Endothelial cell of umbilical vein (primary cell): Measurements from ENCODE around the gene IMPG1. TPM values are rescaled to one million over a fixed set of nuclear protein-coding genes. Genes with fewer than 3 reads are reported as not detected.
A peak's percentile ranks its signal among the peaks of the same experiment; 100 is the strongest.

Experiments used
- BruUV-seq: library from RNA; stranded (reverse); fragments of 400-500 nt; replicated peaks from 2 replicates; lab custom pipeline; 2021; lab: Mats Ljungman, UMichigan
- CTCF ChIA-PET: fragments of 300-600, 350-600 bp; sonication (Branson Sonifier 250); formaldehyde crosslinking; loops from one replicate; lab custom pipeline; 2021; ENCODE audit warnings: antibody characterized with exemption, inconsistent platforms; lab: Charles Lee
- POLR2A ChIA-PET: fragments of 300-600, 350-600 bp; sonication (Branson Sonifier 250); formaldehyde crosslinking; loops from one replicate; lab custom pipeline; 2021; ENCODE audit warnings: antibody characterized with exemption, inconsistent platforms; lab: Charles Lee
- DNase-seq: peaks from one replicate; pipeline ENCODE4 v3.0.0-alpha.2; 2011; ENCODE audit warnings: low read depth, low spot score
- FAIRE-seq: peaks from 2 replicates; lab custom pipeline; 2011; peaks lifted over from hg19 to GRCh38; lab: Jason Lieb, UNC
- H2AFZ ChIP-seq: 2 replicates; pipeline ENCODE4 v1.6.0; 2012; ENCODE audit warnings: low read depth, low read length, control low read depth, inconsistent platforms
- H3K27ac ChIP-seq: 2 replicates; pipeline ENCODE4 v1.5.1; 2011; ENCODE audit warnings: low read depth, mild to moderate bottlenecking, control low read depth, low read length, moderate library complexity; ENCODE audit not compliant: insufficient read depth
- H3K27me3 ChIP-seq, 2 experiments: 2 replicates each; pipeline versions ENCODE4 v1.6.0 to v1.6.1; 2011; ENCODE audit warnings: low read length in 2 of 2, mixed read lengths in 1 of 2; ENCODE audit not compliant: control insufficient read depth in 2 of 2, insufficient read depth in 2 of 2
- H3K36me3 ChIP-seq, 2 experiments: 2 replicates in 1 of 2; 3 replicates in 1 of 2; pipeline ENCODE4 v1.5.1; 2011; ENCODE audit warnings: low read length in 2 of 2, mild to moderate bottlenecking in 1 of 2, moderate library complexity in 1 of 2; ENCODE audit not compliant: control insufficient read depth in 2 of 2, insufficient read depth in 2 of 2; ENCODE audit errors: extremely low read depth in 1 of 2
- H3K4me1 ChIP-seq: 3 replicates; pipeline ENCODE4 v1.5.1; 2011; ENCODE audit warnings: mild to moderate bottlenecking, low read length; ENCODE audit not compliant: control insufficient read depth, insufficient read depth; ENCODE audit errors: extremely low read depth
- H3K4me2 ChIP-seq: 2 replicates; pipeline ENCODE4 v1.6.1; 2011; ENCODE audit warnings: low read length, control low read depth, mixed read lengths; ENCODE audit not compliant: insufficient read depth
- H3K4me3 ChIP-seq, 3 experiments: fragments of 200-600 bp in 1 of 3; sonication (generic), shearing (Covaris generic) in 1 of 3; replicated peaks in 1 of 3; 2 replicates each; pipeline ENCODE4 v1.5.1; 2011 to 2016; ENCODE audit warnings: control low read depth in 3 of 3, low read length in 3 of 3, mild to moderate bottlenecking in 2 of 3, inconsistent platforms in 1 of 3, low read depth in 1 of 3, moderate library complexity in 1 of 3; ENCODE audit not compliant: insufficient read depth in 1 of 3
- H3K79me2 ChIP-seq: 2 replicates; pipeline ENCODE4 v1.6.0; 2012; ENCODE audit warnings: low read length, inconsistent platforms; ENCODE audit not compliant: control insufficient read depth, insufficient read depth
- H3K9ac ChIP-seq: replicated peaks from 2 replicates; pipeline ENCODE3; 2011; ENCODE audit warnings: low read length, control low read depth; ENCODE audit not compliant: insufficient read depth; ENCODE audit errors: extremely low read depth
- H3K9me1 ChIP-seq: replicated peaks from 3 replicates; pipeline ENCODE4 v1.6.0; 2011; ENCODE audit warnings: mild to moderate bottlenecking, low read length; ENCODE audit not compliant: control insufficient read depth, insufficient read depth; ENCODE audit errors: extremely low read depth
- H3K9me3 ChIP-seq: replicated peaks from 2 replicates; pipeline ENCODE4 v1.5.1; 2012; ENCODE audit warnings: low read length, inconsistent platforms; ENCODE audit not compliant: control insufficient read depth, insufficient read depth
- H4K20me1 ChIP-seq: replicated peaks from 2 replicates; pipeline ENCODE3; 2011; ENCODE audit warnings: mild to moderate bottlenecking, low read length; ENCODE audit not compliant: control insufficient read depth, insufficient read depth; ENCODE audit errors: extremely low read depth
- CTCF ChIP-seq, 2 donors: IDR thresholded peaks; 1 replicate in 1 of 2; 2 replicates in 1 of 2; pipeline ENCODE4 v1.5.1; 2011; ENCODE audit warnings: low read length in 2 of 2, mild to moderate bottlenecking in 2 of 2, moderate library complexity in 2 of 2, control low read depth in 1 of 2, inconsistent platforms in 1 of 2, low read depth in 1 of 2; ENCODE audit not compliant: insufficient read depth in 1 of 2; ENCODE audit errors: extremely low read depth in 1 of 2
- EZH2 ChIP-seq: IDR thresholded peaks from 2 replicates; pipeline ENCODE4 v1.6.1; 2012; ENCODE audit warnings: borderline replicate concordance, low read depth, mild to moderate bottlenecking, moderate library complexity, low read length, inconsistent platforms; ENCODE audit not compliant: severe bottlenecking
- FOS ChIP-seq: IDR thresholded peaks from 2 replicates; pipeline ENCODE4 v1.6.1; 2011; ENCODE audit warnings: mild to moderate bottlenecking, low read length, moderate library complexity, borderline replicate concordance; ENCODE audit not compliant: insufficient read depth
- GATA2 ChIP-seq: IDR thresholded peaks from 2 replicates; pipeline ENCODE4 v1.7.0; 2011; ENCODE audit warnings: low read depth, mild to moderate bottlenecking, moderate library complexity, mixed read lengths, low read length; ENCODE audit not compliant: insufficient read length, insufficient read depth
- JUN ChIP-seq: IDR thresholded peaks from 2 replicates; pipeline ENCODE4 v1.6.1; 2011; ENCODE audit warnings: borderline replicate concordance, low read depth; ENCODE audit not compliant: insufficient read length, insufficient read depth
- MAX ChIP-seq: IDR thresholded peaks from 2 replicates; pipeline ENCODE4 v1.6.1; 2011; ENCODE audit not compliant: insufficient read depth, insufficient read length
- MYC ChIP-seq: IDR thresholded peaks from one replicate; pipeline ENCODE4 v1.6.1; 2011; ENCODE audit warnings: mild to moderate bottlenecking, low read depth, low read length
- POLR2A ChIP-seq: IDR thresholded peaks from 2 replicates; pipeline ENCODE4 v1.6.1; 2012; ENCODE audit warnings: low read depth, mild to moderate bottlenecking, control low read depth, low read length
- POLR2AphosphoS5 ChIP-seq: IDR thresholded peaks from 2 replicates; pipeline ENCODE4 v1.6.1; 2012; ENCODE audit warnings: low read depth, mild to moderate bottlenecking, control low read depth, low read length, moderate library complexity; ENCODE audit not compliant: insufficient read depth
- dilution Hi-C: fragments of 300-500 bp; cut with MboI; formaldehyde crosslinking; loops from one replicate; pipeline ENCODE4 v1.15.0; 2019; ENCODE audit warnings: low sequenced_read_pairs; ENCODE audit not compliant: extremely low pct_ligation_motif_present
- intact Hi-C: fragments of 100-400 bp; cut with micrococcal nuclease; formaldehyde crosslinking; loops from one replicate; pipeline ENCODE4 v1.10.0; 2022
- polyA plus RNA-seq, 4 experiments: library from polyadenylated mRNA; depleted of rRNA in 3 of 4; stranded (reverse) in 3 of 4; unstranded in 1 of 4; fragments of >200 nt; gene quantifications; 2 replicates each; pipeline versions ENCODE4 v1.2.1 to v1.2.3, GENCODE V29; 2011 to 2012; ENCODE audit warnings: missing spikeins in 1 of 4
- total RNA-seq: library from RNA; stranded (reverse); gene quantifications from 2 replicates; pipeline ENCODE4 v1.2.3, GENCODE V29; 2021

Gene IMPG1
- total and polyA plus RNA-seq, 2 donors (not counting 3 experiments of a cell fraction or from before 2014, with no cell fraction given) = not detected

- Histone ChIP-seq H3K4me1 (no peaks in the 10 kb centered on the region), H3K36me3 (peaks cover 4 to 7% of the 10 kb centered on the region in 2 experiments), H2AFZ (no peak overlapping the region), H3K79me2 (no peaks in the 10 kb centered on the region), H3K9me3 (no peaks in the 10 kb centered on the region), H3K9me1 (no peaks in the 10 kb centered on the region), H4K20me1 (no peaks in the 10 kb centered on the region), H3K9ac (no peak overlapping the region), H3K27me3 (no peaks in the 10 kb centered on the region), H3K27ac (no peak overlapping the region), H3K4me3 (no peak overlapping the region), H3K4me2 (no peak overlapping the region)
- no peak for TF ChIP-seq GATA2
- no peak for TF ChIP-seq FOS
- TF ChIP-seq POLR2AphosphoS5 = no peak
- TF ChIP-seq POLR2A = no peak
- TF ChIP-seq EZH2 = no peak
- TF ChIP-seq JUN = no peak
- TF ChIP-seq MYC = no peak
- DNase-seq (no peak), FAIRE-seq (no peak)
- dilution Hi-C loops = no loop called here
- ChIA-PET POLR2A (no interaction called here), CTCF (interaction anchor here (0.8 to 3.9 kb wide), 37 partner anchors 8 to 1727 kb away, joined by 3 to 87 read pairs (median 6); partner anchors contain the start of gene HTR1B)
- intact Hi-C loops = loop anchor here (5.0 kb wide), 1 partner anchor 1564 kb away; no protein-coding TSS in a partner anchor
- no TSS peak for BruUV-seq
Observed at GRCh38 chr6:75893776-75894152, 178.7 kb downstream of the IMPG1 start.

- H3K27ac ChIP-seq = no peak overlapping the region
- H4K20me1 ChIP-seq = no peaks in the 10 kb centered on the region
- peaks cover 4 to 7% of the 10 kb centered on the region in 2 experiments for H3K36me3 ChIP-seq
- H3K4me2 ChIP-seq = no peak overlapping the region
- H3K27me3 ChIP-seq = no peaks in the 10 kb centered on the region
- no peaks in the 10 kb centered on the region for H3K4me1 ChIP-seq
- FAIRE-seq (peak; percentile 78), DNase-seq (peak; percentile 81)
- no peaks in the 10 kb centered on the region for H3K79me2 ChIP-seq
- no peaks in the 10 kb centered on the region for H3K9me1 ChIP-seq
- ChIA-PET POLR2A (no interaction called here), CTCF (interaction anchor here (0.5 to 3.9 kb wide), 44 partner anchors 7 to 1748 kb away, joined by 3 to 87 read pairs (median 4); partner anchors contain the start of gene HTR1B)
- BruUV-seq = no TSS peak
- intact Hi-C loops (loop anchor here (5.0 kb wide), 1 partner anchor 1564 kb away; no protein-coding TSS in a partner anchor), dilution Hi-C loops (no loop called here)
- H2AFZ ChIP-seq = no peak overlapping the region
- H3K9me3 ChIP-seq = no peaks in the 10 kb centered on the region
- H3K4me3 ChIP-seq = no peak overlapping the region
- no peak for TF ChIP-seq EZH2
- TF ChIP-seq JUN = no peak
- TF ChIP-seq MYC = no peak
- TF ChIP-seq GATA2 = no peak
- TF ChIP-seq FOS = no peak
- TF ChIP-seq MAX = no peak
- TF ChIP-seq POLR2A = no peak
- no peak for TF ChIP-seq POLR2AphosphoS5
- TF ChIP-seq CTCF (IDR thresholded peaks at IDR 0.05; ENCODE audit: extremely low read depth in 1 of 2, insufficient read depth in 1 of 2, low read depth in 1 of 2, low read length in 2 of 2) = peak; percentile 44 to 51
- H3K9ac ChIP-seq = no peak overlapping the region
Observed at GRCh38 chr6:75893058-75893775, 179.2 kb downstream of the IMPG1 start.
